Ishikawa (cell line): ENCODE results near the gene MADD.
A peak's percentile ranks its signal among the peaks of the same experiment; 100 is the strongest.

Experiments used
- CEBPB ChIP-seq: IDR thresholded peaks from 2 replicates; pipeline ENCODE4 v1.6.1; 2012
- CREB1 ChIP-seq: IDR thresholded peaks from 2 replicates; pipeline ENCODE4 v1.6.1; 2012; ENCODE audit warnings: low read depth
- EGR1 ChIP-seq: IDR thresholded peaks from 2 replicates; pipeline ENCODE4 v1.6.1; 2012
- EP300 ChIP-seq: IDR thresholded peaks from 2 replicates; pipeline ENCODE4 v1.6.1; 2012; ENCODE audit warnings: borderline replicate concordance
- FOXM1 ChIP-seq: IDR thresholded peaks from 2 replicates; pipeline ENCODE4 v1.6.1; 2012; ENCODE audit warnings: low read depth, borderline replicate concordance
- MAX ChIP-seq: IDR thresholded peaks from 2 replicates; pipeline ENCODE4 v1.6.1; 2012
- NFIC ChIP-seq: IDR thresholded peaks from 2 replicates; pipeline ENCODE4 v1.6.1; 2012
- RAD21 ChIP-seq: IDR thresholded peaks from 2 replicates; pipeline ENCODE4 v1.6.1; 2012; ENCODE audit warnings: low read depth
- REST ChIP-seq: IDR thresholded peaks from 2 replicates; pipeline ENCODE4 v1.6.1; 2012; ENCODE audit warnings: low read depth, mild to moderate bottlenecking
- TAF1 ChIP-seq: IDR thresholded peaks from 2 replicates; pipeline ENCODE4 v1.6.1; 2012; ENCODE audit warnings: low read depth, mild to moderate bottlenecking
- TCF12 ChIP-seq: IDR thresholded peaks from 2 replicates; pipeline ENCODE4 v1.6.1; 2012; ENCODE audit warnings: low read depth
- TEAD4 ChIP-seq: IDR thresholded peaks from 2 replicates; pipeline ENCODE4 v1.6.1; 2012
- YY1 ChIP-seq: IDR thresholded peaks from 2 replicates; pipeline ENCODE4 v1.6.1; 2012; ENCODE audit warnings: low read depth
- ZBTB7A ChIP-seq: IDR thresholded peaks from 2 replicates; pipeline ENCODE4 v1.6.1; 2012; ENCODE audit warnings: low read depth
- TF ChIP-seq, protein P1 (sequence below): IDR thresholded peaks from 2 replicates; pipeline ENCODE4 v1.6.1; 2012

The MADD gene

DNA sequence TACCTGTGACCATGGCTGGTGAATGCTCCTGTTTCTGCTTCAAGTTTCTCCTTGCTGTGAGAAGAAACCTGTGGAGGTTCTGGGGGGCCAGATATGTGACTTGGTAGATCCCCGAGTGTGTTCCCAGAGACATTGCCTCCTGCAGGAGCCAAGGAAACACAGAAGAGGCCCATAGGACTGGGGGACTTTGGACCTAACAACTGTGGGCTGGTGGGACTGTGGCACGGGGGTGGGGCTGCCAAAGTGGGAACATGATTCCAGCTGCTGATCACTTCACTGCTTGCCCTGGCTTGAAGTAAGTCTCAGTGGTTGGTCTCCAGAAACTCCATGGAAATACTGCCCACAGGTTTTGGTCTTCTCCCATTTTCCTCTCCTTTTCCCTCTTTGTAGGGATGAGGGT lies 16.3 kb upstream of the MADD start:
- TF ChIP-seq TEAD4 (no peak), CEBPB (no peak), EGR1 (no peak), TAF1 (no peak), REST (no peak), FOXM1 (no peak), EP300 (no peak), YY1 (no peak), RAD21 (no peak), TCF12 (no peak), MAX (no peak), ZBTB7A (no peak), CREB1 (no peak), NFIC (no peak)
- TF ChIP-seq, protein P1, sequence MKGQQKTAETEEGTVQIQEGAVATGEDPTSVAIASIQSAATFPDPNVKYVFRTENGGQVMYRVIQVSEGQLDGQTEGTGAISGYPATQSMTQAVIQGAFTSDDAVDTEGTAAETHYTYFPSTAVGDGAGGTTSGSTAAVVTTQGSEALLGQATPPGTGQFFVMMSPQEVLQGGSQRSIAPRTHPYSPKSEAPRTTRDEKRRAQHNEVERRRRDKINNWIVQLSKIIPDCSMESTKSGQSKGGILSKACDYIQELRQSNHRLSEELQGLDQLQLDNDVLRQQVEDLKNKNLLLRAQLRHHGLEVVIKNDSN: no peak

DNA sequence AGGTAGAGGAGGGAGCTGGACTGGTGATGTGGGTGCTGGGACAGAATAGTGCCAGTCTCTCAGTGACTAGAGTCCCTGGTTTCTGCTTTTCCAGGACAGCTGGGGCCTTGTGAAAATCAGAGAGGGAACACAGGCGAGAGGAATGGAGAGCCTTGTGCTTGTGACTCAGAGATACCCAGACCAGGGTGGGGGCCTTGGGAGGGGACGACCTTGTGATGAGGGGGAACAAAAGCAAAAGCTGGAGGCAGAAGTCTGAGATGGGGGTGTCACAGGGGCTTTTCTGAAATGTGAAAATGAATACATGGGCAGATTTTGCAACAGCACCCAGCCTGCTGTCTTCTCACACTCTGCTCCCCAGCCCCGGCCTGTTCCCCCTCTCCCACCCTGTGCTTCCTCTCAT lies 15.5 kb upstream of the MADD start:
- TF ChIP-seq, protein P1: no peak
- TF ChIP-seq TAF1 (no peak), TEAD4 (no peak), CEBPB (no peak), NFIC (no peak)

- TF ChIP-seq NFIC (no peak), MAX (no peak), YY1 (no peak), TAF1 (no peak), ZBTB7A (no peak), CEBPB (no peak), TCF12 (no peak), EGR1 (no peak), REST (no peak), RAD21 (no peak), TEAD4 (no peak), CREB1 (no peak), EP300 (no peak), FOXM1 (no peak)
- TF ChIP-seq, protein P1: no peak
Measured at GRCh38 chr11:47256374-47256773, 13.6 kb upstream of the MADD start.

DNA sequence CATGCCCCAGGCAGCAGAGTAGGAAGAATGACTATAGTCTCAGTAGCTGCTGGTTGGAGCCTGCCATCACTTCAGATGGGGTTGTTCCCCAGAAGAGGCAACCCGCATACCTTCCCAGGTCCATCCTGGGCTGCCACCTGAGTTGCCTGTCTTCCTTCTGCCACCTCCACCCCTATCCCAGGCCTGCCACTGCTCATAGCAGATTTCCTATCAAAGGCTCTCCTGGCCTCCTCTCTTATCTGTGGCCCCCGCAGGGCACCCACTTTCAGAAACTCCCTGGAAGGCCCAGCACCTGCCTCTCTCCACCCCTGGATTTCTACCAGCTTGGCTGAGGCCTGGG lies 12.8 kb upstream of the MADD start:
- TF ChIP-seq NFIC: no peak

DNA sequence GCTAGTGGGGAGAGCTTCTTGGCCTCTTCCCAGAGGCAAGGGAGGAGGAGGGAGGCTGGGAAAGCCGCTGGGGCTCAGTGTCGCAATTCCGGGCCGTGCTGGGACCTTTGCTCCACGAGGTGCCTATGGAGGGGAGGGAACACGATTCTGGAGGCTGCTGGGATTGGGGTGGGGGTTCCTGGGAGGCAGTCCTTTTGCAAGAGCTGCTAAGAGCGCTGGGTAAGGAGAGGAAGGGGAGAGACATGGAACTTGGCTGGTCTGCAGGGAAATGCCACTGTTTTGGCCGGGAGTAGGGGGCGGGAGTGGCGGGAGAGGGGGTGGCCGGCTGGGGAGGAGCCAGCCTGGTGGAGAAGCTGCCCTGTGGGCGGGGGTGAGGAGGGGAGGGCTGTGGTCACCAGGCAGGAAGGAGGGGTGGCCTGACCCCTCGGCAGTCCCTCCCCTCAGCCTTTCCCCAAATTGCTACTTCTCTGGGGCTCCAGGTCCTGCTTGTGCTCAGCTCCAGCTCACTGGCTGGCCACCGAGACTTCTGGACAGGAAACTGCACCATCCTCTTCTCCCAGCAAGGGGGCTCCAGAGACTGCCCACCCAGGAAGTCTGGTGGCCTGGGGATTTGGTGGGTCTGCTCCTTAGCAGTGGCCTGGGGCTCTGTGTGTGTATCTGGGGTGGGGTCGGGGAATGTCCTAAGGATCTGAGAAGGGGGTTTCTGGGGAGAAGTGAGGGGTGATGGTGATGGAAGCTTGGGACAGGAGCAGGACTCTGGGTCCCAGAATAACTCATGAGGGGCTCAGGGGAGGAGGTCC lies 12.2 kb upstream of the MADD start, which contains the start of gene NR1H3:
Gene NR1H3 (plus strand): TSS at position 480 of the 800 bp plus-strand sequence. CDS start 1,221 bp downstream, outside the sequence.
- TF ChIP-seq MAX (peak; percentile 43; the same call in 1 of the 2 replicates), ZBTB7A (peak; percentile 44; the same call in 1 of the 2 replicates), RAD21 (peak; percentile 43; the same call in 1 of the 2 replicates), NFIC (no peak), CEBPB (peak; percentile 92)
